Measurements from ENCODE around the gene UGT1A3.
"Not testable (repeated sequence)": the region's sequence is repeated elsewhere in the genome, so short reads cannot be mapped to it uniquely, and the experiment has no call there.

UGT1A3 gene

GRCh38 chr2:233708942-233709341 is 19.9 kb upstream of the UGT1A3 start:
- DNase-seq = no peak

GRCh38 chr2:233711312-233712008 is 17.4 kb upstream of the UGT1A3 start:
- peak; percentile 36 for DNase-seq

- DNase-seq = no peak
These were observed 16.1 kb upstream of the UGT1A3 start, which contains the start of gene UGT1A5 for GRCh38 chr2:233712611-233713261. TSS of gene UGT1A5 (plus strand) at chr2:233712907. CDS start at chr2:233712992, 85 bp downstream.

- no peak for DNase-seq
These were observed 15.6 kb upstream of the UGT1A3 start for GRCh38 chr2:233713262-233713615.

- no peak for DNase-seq
These were observed 14.7 kb upstream of the UGT1A3 start for GRCh38 chr2:233714121-233714520.

- no peak for DNase-seq
These were observed 10.3 kb upstream of the UGT1A3 start, which contains the start of gene UGT1A4 for GRCh38 chr2:233718552-233718951. TSS of gene UGT1A4 (plus strand) at chr2:233718736. CDS start at chr2:233718821, 85 bp downstream.

- not testable (repeated sequence) for DNase-seq
These were observed 8.2 kb downstream of the UGT1A3 start for GRCh38 chr2:233736868-233737653.

- DNase-seq = no peak
These were observed 12.0 kb downstream of the UGT1A3 start for GRCh38 chr2:233740870-233741269.

GRCh38 chr2:233743464-233744259 is 14.8 kb downstream of the UGT1A3 start:
- DNase-seq = no peak

GRCh38 chr2:233745073-233745755 is 16.4 kb downstream of the UGT1A3 start:
- no peak for DNase-seq

GRCh38 chr2:233745838-233746237 is 17.0 kb downstream of the UGT1A3 start:
- DNase-seq = not testable (repeated sequence)

GRCh38 chr2:233746475-233747282 is 17.8 kb downstream of the UGT1A3 start:
- DNase-seq = no peak

- no peak for DNase-seq
These were observed 18.4 kb downstream of the UGT1A3 start for GRCh38 chr2:233747283-233747544.

GRCh38 chr2:233750689-233751088 is 21.8 kb downstream of the UGT1A3 start:
- DNase-seq = not testable (repeated sequence)

- DNase-seq = not testable (repeated sequence)
These were observed 22.6 kb downstream of the UGT1A3 start for GRCh38 chr2:233751212-233752009.

- DNase-seq = no peak
These were observed 26.2 kb downstream of the UGT1A3 start for GRCh38 chr2:233754872-233755611.

- DNase-seq = no peak
These were observed 27.7 kb downstream of the UGT1A3 start for GRCh38 chr2:233756429-233757081.

GRCh38 chr2:233758141-233758540 is 29.3 kb downstream of the UGT1A3 start:
- no peak for DNase-seq

- DNase-seq = no peak
These were observed 30.0 kb downstream of the UGT1A3 start for GRCh38 chr2:233758849-233759248.

Data from 8988T (cell line).